Esophagus muscularis mucosa (tissue), 4 donors: ENCODE results near the gene NRSN1. TPM values are rescaled to one million over a fixed set of nuclear protein-coding genes. Genes with fewer than 3 reads are reported as not detected.

ENCODE experiments used
- DNase-seq: peaks from one replicate; pipeline ENCODE4 v3.0.0-alpha.2; 2017; ENCODE audit errors: extremely low spot score
- H3K27ac ChIP-seq, 4 donors: fragments of 200-600 bp; sonication (generic); replicated peaks in 1 of 4; 1 replicate in 3 of 4; 2 replicates in 1 of 4; pipeline ENCODE4 v1.5.1; 2016 to 2019; ENCODE audit warnings: mild to moderate bottlenecking in 1 of 4
- H3K27me3 ChIP-seq, 4 donors: fragments of 200-600 bp; sonication (generic); one replicate each; pipeline versions ENCODE4 v1.5.1 to v1.6.0; 2016 to 2019
- H3K36me3 ChIP-seq, 4 donors: fragments of 200-600 bp; sonication (generic); one replicate each; pipeline ENCODE4 v1.5.1; 2016 to 2019
- H3K4me1 ChIP-seq, 4 donors: fragments of 200-600 bp; sonication (generic); one replicate each; pipeline ENCODE4 v1.5.1; 2016 to 2019
- H3K4me3 ChIP-seq, 4 donors: fragments of 200-600 bp; sonication (generic); 1 replicate in 2 of 4; 2 replicates in 2 of 4; pipeline ENCODE4 v1.5.1; 2016 to 2019; ENCODE audit warnings: mild to moderate bottlenecking in 4 of 4, moderate library complexity in 1 of 4
- H3K9me3 ChIP-seq, 4 donors: fragments of 200-600 bp; sonication (generic); 1 replicate in 3 of 4; 2 replicates in 1 of 4; pipeline ENCODE4 v1.5.1; 2016 to 2019
- CTCF ChIP-seq, 3 experiments: fragments of 200-600 bp in 2 of 3; fragments of 450-650 bp in 1 of 3; sonication (generic) in 2 of 3; IDR thresholded peaks; one replicate each; pipeline ENCODE4 v1.5.1; 2017 to 2019; ENCODE audit warnings: antibody characterized with exemption in 3 of 3, mild to moderate bottlenecking in 2 of 3, moderate library complexity in 1 of 3
- EP300 ChIP-seq: sonication (generic); formaldehyde crosslinking; IDR thresholded peaks from one replicate; pipeline ENCODE4 v1.6.1; 2017; ENCODE audit warnings: antibody characterized with exemption
- POLR2A ChIP-seq: fragments of 450-650 bp; IDR thresholded peaks from one replicate; pipeline ENCODE4 v1.6.1; 2017; ENCODE audit warnings: antibody characterized with exemption, moderate library complexity, mild to moderate bottlenecking, low read depth
- POLR2AphosphoS5 ChIP-seq, 2 donors: sonication (generic); formaldehyde crosslinking; IDR thresholded peaks; one replicate each; pipeline ENCODE4 v1.6.1; 2017; ENCODE audit warnings: antibody characterized with exemption in 2 of 2
- WGBS: methylation state at CpG from one replicate; pipeline ENCODE4 v1.1.5; 2018; 5-methylcytosine and 5-hydroxymethylcytosine counted together
- intact Hi-C: fragments of 100-400 bp; cut with DNase I; formaldehyde crosslinking; loops from one replicate; pipeline ENCODE4 v1.15.1; 2023
- total RNA-seq, 4 donors: library from RNA; depleted of rRNA; stranded (reverse); fragments of >200 nt; gene quantifications; one replicate each; pipeline versions ENCODE4 v1.1.0 to v1.2.1, GENCODE V29; 2016

Gene NRSN1
- total RNA-seq, 4 donors from 2014 or later: 0.11 to 1.2 (median 0.54) TPM

GRCh38 chr6:24117021-24117420 lies 9.0 kb upstream of the NRSN1 start:
- TF ChIP-seq CTCF (IDR thresholded peaks at IDR 0.05): no peak
- no peak for TF ChIP-seq POLR2A
- TF ChIP-seq POLR2AphosphoS5 (IDR thresholded peaks at IDR 0.05): no peak
- TF ChIP-seq EP300: no peak
- Histone ChIP-seq H3K4me3 (no peak overlapping the region), H3K27me3 (no peaks in the 10 kb centered on the region), H3K9me3 (no peaks in the 10 kb centered on the region), H3K27ac (no peak overlapping the region), H3K4me1 (no peaks in the 10 kb centered on the region), H3K36me3 (no peaks in the 10 kb centered on the region)
- intact Hi-C loops: no loop called here
- 73% methylated on average over 2 of the region's 2 CpGs for WGBS
- DNase-seq: no peak

- no peak for TF ChIP-seq EP300
- TF ChIP-seq POLR2AphosphoS5 (IDR thresholded peaks at IDR 0.05): no peak
- no peak for TF ChIP-seq POLR2A
- TF ChIP-seq CTCF (IDR thresholded peaks at IDR 0.05): no peak
- H3K27ac ChIP-seq: no peak overlapping the region
- 89% methylated on average over 7 of the region's 7 CpGs for WGBS
- no peaks in the 10 kb centered on the region for H3K9me3 ChIP-seq
- no peaks in the 10 kb centered on the region for H3K36me3 ChIP-seq
- DNase-seq: peak; percentile 60
- peaks cover 0 to 8% (median 0%) of the 10 kb centered on the region in 4 donors for H3K27me3 ChIP-seq
- no peak overlapping the region for H3K4me3 ChIP-seq
- intact Hi-C loops: no loop called here
- peaks cover 0 to 11% (median 10%) of the 10 kb centered on the region in 4 donors for H3K4me1 ChIP-seq
These were observed 3.9 kb upstream of the NRSN1 start for GRCh38 chr6:24122139-24122538.

DNA sequence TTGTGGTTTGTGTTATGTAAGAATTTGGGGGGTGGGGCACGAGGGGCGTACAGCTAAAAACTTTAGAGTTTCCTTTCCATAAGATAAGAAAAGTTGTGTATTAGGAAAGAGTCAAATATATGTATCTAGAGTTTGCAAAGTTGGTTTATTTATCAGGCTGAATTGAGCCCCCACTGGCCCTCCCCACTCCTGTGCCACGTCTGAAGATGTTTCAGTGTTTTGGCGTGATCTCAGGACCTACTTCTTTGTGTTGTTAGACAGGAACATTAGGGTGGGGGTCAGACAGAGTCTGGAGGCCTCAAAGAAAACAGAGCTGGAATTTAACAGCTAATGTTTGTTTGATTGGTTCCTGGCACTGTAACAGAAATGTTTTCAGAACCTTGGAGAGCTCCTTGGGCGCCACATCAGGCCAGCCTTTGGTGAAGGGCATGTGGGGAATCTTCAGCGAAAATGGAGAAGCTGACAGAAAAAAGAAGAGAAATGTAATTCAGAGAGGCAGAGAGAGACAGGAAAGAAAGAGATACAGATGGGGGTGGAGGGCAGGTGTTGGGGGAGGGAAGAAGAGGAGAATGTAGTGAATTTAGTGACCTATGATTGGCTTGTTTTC lies 674 bp downstream of the NRSN1 start:
- no peak overlapping the region for H3K27ac ChIP-seq
- peaks cover 0 to 11% (median 10%) of the 10 kb centered on the region in 4 donors for H3K4me1 ChIP-seq
- peak; percentile 42 for DNase-seq
- peak overlapping the region in 2 of 4 donors; percentile 31 to 34 for H3K4me3 ChIP-seq
- no peaks in the 10 kb centered on the region for H3K36me3 ChIP-seq
- intact Hi-C loops: no loop called here
- WGBS: 2% methylated on average over 6 of the region's 6 CpGs
- peaks cover 0 to 8% (median 0%) of the 10 kb centered on the region in 4 donors for H3K27me3 ChIP-seq
- TF ChIP-seq EP300: no peak
- TF ChIP-seq CTCF (IDR thresholded peaks at IDR 0.05): no peak
- no peak for TF ChIP-seq POLR2A
- TF ChIP-seq POLR2AphosphoS5 (IDR thresholded peaks at IDR 0.05): no peak
- no peaks in the 10 kb centered on the region for H3K9me3 ChIP-seq

DNA sequence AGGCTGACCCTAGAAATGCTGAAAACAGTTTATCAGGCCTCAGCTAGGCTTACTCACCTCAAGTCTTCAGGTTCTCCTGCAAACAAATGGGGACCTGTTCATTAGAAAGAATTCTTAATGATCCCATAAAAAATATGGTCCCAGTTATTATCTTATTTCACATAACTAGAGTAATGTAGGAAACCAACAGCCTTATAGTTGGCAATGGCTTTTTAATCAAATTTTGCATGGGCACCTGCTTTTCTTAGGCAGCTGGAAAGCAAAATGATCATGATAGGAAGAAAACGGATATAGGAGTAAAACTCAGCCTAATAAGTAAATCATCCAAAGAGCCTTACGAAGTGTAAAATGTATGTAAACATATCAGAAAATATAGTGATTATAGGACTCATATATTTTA lies 1.3 kb downstream of the NRSN1 start:
- intact Hi-C loops: no loop called here
- TF ChIP-seq EP300 (no peak), CTCF (IDR thresholded peaks at IDR 0.05) (no peak)

DNA sequence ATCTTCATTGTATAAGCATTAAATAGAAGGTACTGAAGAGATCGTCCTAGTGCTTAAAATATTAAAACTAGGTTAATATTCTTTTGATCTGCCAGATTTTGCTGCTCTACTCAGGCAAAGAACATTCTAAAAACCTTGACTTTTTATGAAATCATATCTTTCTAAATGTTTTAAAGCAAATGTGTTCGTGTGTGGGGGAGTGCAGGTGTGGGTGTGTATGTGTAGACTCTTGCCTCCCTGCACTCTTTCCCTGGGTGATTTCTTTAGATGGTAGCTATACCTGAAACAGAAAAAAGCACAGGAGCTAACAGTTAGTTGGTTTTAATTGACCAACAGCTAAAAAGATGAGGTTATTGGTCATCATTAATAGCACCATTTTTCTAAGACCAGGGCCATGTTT lies 5.7 kb downstream of the NRSN1 start:
- no peak for TF ChIP-seq POLR2A
- TF ChIP-seq POLR2AphosphoS5 (IDR thresholded peaks at IDR 0.05): no peak
- TF ChIP-seq EP300: no peak
- TF ChIP-seq CTCF (IDR thresholded peaks at IDR 0.05): no peak
- intact Hi-C loops: no loop called here
- no peaks in the 10 kb centered on the region for H3K9me3 ChIP-seq
- H3K36me3 ChIP-seq: no peaks in the 10 kb centered on the region
- H3K4me1 ChIP-seq: peaks cover 0 to under 1% (median 0%) of the 10 kb centered on the region in 4 donors
- WGBS: 77% methylated on average over 2 of the region's 2 CpGs
- no peak for DNase-seq
- no peaks in the 10 kb centered on the region for H3K27me3 ChIP-seq
- no peak overlapping the region for H3K4me3 ChIP-seq
- H3K27ac ChIP-seq: no peak overlapping the region

More for the DNA sequence above, 1.3 kb downstream of the NRSN1 start:
- Histone ChIP-seq H3K36me3 (no peaks in the 10 kb centered on the region), H3K27ac (no peak overlapping the region), H3K4me1 (peaks cover 0 to 11% (median 10%) of the 10 kb centered on the region in 4 donors), H3K4me3 (no peak overlapping the region), H3K27me3 (peaks cover 0 to 8% (median 0%) of the 10 kb centered on the region in 4 donors), H3K9me3 (no peaks in the 10 kb centered on the region)
- no peak for DNase-seq
- WGBS: 82% methylated on average over 2 of the region's 2 CpGs
